GM18511 (cell line): ENCODE data around the gene STX18.
"Not testable (repeated sequence)": the region's sequence is repeated elsewhere in the genome, so short reads cannot be mapped to it uniquely, and the experiment has no call there.

Experiments used
- ATAC-seq: cut with Tn5 transposase; IDR thresholded peaks from one replicate; pipeline ENCODE4 v1.9.1; 2021; ENCODE audit warnings: mild to moderate bottlenecking, moderate library complexity; ENCODE audit not compliant: unreplicated experiment

The STX18 gene

DNA sequence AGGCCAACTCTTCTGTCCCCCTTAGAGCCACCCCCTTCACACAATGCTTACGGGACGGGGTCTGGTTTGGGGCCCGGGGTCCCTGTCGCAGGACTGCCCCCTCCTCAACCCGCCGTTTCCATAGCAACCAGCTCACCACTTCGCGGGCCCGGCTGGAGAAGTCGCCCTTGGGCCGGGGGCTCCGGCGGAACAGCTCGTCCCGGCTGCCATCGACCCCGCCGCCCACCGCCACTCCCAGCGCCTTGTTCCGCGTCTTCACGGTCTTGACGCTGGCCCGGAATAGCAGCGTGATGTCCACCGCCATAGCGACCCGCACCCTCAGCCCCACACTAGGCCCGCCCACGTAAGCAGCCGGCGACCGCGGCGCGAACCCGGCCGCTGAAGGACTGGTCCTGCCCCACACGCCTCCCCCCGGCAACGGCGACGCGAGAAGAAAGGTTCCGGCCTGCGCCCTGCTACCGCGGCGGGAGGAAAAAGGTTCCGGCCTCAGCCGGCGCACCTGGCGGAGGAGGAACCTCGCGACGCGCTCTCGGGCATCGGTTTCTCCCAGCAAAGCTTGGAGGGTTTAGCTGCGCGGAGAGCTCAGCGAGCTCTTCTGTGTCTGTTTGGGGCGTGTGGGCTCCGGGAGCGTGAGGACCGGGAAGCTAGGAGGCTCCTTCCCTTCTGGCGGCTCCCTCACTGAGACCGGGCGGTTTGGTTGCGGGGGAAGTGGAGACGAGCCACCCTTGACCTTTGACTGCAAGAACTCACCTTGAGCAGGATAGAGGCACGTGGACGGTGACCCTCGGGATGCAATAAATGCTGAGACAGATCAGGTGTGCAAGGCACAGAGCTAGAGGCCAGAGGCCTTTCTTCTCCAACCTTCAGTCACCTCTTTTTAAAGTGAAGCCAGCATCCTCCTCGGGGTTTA is at the start of gene STX18:
Gene STX18, minus strand, starts transcription at position 388 of the 910 bp plus-strand sequence. Its CDS starts 84 bp downstream, at position 304.
- peak; percentile 92 for ATAC-seq

DNA sequence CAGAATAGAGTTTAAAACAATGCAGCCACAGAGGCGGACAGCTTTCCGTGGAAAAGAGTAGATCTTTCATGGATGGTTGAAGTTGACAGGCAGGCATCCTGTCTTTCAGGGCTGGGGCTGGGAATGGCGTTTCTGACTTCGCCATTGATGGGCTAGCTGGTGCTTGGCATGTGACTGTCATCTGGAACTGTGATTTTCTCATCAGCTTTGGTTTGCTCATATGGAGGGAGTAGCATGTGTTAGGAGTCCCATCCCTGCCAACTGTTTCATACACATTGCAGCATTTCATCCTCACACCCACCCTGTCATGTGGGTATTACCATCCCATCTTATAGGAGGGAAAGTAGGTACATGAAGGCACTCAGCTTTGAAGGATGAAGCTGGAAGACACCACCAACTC is 49.2 kb upstream of the STX18 start:
- ATAC-seq = no peak

DNA sequence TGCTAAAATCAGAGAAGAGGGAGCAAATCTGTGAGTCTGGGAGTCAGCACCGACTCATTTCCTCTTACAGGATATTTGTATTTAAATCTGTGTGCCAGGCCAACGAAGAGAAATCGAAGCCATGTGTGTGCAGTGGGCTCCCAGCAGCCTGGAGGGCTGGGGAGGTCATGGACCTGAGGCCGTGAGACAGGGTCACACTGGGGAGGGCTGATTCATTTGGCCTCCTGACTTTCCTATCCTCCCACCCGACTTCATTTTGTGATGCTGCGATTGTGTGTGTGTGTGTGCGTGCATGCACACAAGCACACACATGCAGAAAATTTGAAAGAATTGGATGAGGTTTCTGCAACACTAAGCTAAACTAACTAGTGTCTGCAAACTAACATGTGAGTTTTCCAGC is 48.7 kb upstream of the STX18 start:
- no peak for ATAC-seq

DNA sequence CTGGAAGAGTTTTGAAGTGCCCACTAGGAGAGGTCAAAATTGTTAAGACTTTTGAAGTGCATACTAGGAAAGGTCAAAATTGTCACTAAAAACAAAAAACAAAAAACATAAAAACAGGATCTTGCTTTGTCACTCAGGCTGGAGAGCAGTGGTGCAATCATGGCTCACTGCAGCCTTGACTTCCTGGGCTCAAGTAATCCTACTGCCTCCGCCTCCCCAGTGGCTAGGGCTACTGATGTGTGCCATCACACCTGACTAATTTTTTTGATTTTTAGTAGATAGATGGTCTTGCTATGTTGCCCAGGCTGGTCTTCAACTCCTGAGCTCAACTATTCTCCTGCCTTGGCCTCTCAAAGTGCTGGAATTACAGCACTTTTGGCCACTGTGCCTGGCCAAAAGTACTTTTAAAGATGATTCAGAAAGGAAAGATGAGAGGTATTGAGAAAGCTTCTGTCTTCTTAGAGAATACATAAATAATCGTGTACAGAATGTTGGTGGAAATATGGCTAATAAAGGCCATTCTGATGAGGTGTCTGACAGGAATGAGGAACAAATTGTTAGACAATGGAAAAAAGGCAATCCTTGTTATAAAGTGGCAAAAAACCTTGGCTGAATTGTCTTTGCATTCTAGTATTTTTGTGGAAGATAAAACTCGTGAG is 43.3 kb upstream of the STX18 start:
- ATAC-seq = no peak

DNA sequence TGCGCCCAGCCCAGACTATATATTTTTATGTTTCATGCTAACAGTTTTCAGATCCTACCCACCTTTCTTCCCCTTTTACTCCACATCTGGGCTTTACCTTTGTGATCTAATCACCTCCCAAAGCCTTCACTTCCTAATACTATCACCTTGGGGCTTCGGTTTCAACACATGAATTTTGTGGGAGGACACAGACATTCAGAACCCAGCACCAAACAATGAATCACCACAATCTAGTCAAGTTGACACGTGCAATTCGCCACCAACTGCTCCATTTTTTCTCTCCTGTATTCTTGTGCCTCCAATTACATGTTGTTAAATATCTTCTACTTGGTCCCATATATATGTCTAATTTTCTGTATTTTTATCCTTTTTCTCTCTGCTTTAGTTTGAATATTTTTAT is 41.8 kb upstream of the STX18 start:
- ATAC-seq = no peak

DNA sequence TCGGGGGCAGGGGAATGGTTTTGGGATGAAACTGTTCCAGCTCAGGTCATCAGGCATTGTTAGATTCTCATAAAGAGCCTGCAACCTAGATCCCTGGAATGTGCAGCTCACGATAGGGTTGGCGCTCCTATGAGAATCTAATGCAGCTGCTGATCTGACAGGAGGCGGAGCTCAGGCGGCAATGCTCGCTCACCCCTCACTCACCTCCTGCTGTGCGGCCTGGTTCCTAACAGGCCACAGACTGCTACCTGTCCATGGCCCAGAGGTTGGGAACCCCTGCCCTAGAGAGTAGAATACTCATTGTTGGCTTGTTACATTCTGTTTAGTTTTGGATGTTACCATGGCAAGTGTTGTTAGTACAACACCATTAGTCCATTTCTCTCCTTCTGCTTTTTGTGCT is 40.8 kb upstream of the STX18 start:
- ATAC-seq = no peak

DNA sequence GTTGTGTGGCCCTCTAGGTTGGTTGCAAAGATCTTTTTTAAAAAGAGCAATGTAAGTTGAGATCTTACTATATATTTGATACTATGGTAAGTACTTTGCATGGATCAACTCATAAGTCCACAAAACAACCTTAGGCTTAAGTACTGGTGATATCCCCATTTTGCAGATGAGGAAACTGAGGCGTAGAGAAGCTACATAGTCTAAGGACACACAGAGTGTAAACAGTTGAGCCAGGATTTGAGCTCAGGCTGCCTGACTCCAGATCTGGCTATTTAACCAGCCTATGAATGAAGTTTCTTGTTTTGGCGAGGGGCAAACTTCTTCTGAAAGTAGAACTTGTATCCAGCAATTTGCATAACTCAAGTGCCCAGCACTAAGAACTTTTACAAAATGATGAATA is 38.6 kb upstream of the STX18 start:
- no peak for ATAC-seq

DNA sequence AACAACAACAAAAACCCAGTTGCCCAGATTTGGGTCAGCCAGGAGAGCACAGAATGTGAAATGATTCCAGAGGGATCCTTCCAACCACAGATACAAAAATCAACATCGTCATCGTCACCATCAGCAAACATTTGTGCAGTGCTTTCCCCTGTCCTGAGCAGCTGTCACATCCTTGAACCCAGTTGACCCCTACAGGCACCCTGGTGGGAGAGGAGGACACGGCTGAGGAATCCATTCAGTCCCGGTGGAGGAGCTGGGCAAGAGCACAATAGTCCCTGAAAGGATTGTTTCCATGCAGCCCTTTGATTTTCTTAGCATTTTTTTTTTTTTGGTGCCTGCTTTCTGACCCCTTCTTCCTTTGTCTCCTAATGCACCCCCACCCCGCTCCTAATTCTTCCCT is 37.1 kb upstream of the STX18 start:
- ATAC-seq = no peak

DNA sequence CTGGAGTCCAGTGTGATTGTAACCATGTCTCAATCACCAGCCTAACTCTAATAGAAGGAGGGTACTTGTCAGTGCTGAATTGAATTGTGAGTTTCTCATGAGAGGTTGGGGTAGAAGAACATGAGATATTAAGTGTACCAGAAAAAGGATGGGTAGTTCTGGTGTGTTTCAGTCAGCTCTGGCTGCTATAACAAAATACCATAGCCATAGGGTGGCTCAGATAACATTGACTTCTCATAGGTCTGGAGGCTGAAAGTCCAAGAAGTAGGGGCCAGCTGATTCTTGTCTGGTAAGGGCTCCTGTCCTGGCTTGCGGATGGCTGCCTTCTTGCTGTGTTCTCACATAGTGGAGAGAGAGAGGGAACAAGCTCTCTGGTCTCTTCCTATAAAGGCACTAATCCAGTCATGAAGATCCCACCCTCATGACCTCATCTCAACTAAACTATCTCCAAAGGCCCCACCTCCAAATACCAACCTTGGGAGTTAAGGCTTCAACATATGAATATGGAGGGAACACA is 35.6 kb upstream of the STX18 start:
- ATAC-seq = no peak

DNA sequence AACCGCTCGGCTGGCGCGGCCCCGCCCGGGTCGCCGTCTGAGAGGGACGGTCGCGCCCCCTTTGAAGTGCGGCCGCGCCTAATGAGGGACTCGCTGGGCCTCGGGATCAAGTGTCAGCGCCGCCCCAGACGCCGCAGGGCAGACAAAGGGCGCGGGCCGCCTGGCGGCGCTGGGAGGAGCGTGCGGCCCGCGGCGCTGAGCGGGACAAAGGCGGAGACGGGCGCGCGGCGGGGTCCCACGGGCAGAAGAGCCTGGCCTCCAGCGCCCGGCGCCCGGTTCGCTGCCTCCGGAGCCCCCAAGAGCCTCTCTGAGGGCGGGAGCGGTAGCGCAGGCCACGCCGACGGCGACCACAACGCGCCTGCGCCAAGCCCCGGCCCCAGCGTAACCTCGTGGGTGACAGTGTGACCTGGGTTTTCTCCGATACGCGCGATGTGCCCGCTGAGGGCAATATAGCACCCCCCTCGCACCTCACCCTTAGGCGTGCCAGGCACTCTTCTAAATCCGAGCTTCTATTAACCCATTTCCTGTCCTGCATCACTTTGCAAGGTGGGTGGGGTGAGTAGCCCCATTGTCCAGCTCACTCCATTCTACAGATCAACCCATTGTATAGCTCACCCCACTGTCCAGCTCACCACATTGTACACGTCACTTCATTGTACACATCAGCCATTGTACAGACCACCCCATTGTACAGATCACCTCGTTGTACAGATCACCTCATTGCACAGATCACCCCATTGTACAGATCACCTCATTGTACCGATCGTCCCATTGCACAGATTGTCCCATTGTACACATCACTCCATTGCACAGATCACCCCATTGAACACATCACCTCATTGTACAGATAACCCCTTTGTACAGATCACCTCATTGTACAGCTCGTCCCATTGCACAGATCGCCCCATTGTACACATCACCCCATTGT is 33.7 kb upstream of the STX18 start:
- ATAC-seq = peak; percentile 79

DNA sequence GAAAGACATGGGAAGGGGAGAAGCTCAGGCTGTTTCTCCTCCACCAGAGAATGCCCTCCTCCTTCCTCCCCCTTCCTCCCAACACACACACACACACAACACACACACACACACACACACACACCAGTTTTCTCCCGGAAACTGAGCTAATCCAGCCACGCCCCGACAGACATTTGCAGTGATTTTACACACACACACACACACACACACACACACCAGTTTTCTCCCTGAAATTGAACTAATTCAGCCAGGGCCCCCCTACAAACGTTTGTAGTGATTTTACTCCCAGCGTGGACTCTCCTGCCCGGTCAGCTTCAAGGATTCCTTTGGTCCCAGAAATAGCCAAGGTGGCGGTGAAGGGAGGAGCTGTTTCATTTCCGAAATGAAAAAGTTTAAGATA is 32.9 kb upstream of the STX18 start:
- ATAC-seq = no peak

DNA sequence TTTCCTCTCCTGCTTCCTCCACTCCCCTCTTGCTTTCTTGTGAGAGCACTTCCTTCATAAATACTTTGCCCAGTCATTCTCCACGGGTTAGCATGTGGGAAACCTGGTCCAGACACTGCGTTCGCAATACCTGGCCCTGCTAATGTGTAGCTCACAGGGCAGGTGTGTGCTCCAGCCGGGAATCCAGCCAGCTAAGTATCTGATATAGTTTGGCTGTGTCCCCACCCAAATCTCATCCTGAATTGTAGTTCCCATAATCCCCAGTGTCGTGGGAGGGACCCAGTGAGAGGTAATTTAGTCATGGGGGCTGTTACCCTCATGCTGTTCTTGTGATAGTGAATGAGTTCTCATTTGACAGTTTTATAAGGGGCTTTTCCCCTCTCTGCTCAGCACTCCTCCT is 32.2 kb upstream of the STX18 start:
- ATAC-seq = no peak

DNA sequence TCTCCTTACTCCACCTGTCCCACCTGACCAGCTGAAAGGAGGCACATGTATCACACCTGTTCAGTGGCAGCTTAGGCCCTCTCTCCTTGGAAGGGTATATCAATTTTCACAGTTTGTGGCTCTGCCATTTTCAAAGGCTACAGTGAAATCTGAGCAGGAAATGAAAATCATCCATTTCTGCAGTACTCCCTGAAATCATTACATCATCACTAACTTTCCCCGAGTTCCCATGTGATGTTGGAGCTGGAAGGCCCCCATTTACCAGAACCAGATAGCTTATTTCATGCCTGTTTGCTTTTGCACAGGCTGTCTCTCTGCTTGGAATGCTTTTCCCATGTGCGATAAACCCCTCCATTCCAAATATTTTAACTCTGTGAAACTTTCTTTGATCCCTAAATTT is 31.0 kb upstream of the STX18 start:
- no peak for ATAC-seq

DNA sequence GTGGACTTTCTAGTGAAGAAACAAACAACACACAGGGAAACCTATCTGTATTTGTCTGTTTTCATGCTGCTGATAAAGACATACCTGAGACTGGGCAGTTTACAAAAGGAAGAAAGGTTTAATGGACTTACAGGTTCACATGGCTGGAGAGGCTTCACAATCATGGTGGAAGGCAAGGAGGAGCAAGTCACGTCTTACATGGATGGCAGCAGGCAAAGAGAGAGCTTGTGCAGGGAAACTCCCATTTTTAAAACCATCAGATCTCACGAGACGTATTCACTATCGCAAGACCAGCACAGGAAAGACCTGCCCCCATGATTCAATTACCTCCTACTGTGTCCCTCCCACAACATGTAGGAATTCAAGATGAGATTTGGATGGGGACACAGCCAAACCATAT is 28.0 kb upstream of the STX18 start:
- not testable (repeated sequence) for ATAC-seq

DNA sequence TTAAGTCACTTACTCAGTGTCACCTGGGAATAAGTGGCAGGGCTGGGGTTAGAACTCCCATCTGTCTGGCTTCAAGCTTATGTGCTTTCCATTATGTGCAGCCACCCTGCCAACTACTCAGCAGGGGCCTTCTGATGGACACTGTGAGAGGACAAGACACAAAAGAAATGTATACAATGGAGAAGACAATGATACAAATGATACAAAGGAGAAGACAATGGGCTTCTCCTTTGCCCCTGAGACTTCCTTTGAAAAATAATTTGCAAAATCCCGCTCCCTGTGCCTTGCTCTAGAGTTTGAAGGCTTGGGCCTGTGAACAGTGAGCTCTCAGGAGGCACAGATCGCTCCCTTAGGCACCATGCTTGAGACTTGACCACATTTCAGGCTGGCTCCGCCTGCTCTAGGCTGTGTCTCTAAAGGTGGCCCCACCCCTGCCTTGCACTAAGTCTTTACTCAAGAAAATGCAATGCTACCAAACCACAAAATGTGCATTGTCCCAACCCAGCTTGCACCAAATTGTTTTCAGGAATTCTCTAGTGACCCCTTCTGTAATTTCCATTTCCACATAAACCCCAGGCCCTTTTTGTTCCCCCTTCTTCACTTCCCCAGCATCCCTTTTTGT is 27.1 kb upstream of the STX18 start:
- ATAC-seq = no peak

DNA sequence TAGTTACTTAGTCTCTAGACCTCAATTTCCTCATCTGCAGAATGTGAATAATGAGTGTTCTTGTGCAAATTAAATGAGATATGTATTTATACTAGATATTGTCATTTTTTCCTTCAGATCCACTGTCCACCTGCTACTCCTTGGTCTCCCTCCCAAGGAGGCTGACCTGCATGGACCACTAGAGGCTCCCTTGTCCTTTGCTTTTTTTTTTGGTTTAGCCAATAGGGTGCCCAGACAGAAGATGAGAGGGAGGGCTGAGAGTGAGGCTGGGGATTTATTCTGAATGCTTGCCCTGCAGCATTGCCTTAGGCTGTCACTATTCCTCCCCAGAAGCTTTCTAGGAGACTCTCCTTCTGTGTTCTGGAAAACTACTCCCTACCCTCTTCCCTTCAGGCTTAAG is 24.5 kb upstream of the STX18 start:
- ATAC-seq = not testable (repeated sequence)

DNA sequence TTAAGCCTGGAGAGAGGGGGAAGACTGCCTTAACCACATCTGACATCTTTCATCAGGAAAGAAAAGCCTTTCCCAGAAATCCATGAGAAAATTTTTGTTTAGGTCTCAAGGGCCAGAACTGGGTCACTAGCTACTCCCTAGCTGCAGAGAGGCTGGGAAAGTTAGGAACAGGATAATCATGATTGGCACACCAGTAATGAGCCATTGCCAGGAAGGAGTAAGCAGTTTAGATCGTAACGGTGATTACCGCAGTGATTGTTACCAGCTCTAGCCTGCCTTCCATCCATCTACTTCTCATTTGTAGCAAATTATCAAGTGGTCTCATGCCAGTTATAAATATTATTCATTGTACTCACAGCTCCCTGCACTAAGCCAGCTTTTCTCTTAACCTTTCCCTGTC is 22.7 kb upstream of the STX18 start:
- no peak for ATAC-seq

DNA sequence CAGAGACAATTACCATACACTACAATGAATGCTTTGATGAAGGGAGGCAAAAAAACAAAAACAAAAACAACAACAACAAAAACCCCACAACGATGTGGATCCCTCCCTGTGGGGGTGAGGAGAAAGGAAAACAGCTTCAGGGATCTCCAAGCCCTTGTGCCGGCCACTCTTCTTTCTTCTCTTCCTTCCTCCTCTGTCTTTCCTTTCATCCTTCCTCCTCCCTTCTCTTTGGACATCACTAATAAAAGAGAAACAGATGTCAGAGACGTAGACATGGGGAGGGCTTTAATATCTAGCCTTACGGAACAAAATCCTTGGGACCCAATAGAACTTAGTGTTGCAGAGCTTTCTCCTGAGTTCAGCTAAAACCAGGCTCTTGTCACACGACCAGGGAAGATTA is 18.8 kb upstream of the STX18 start:
- ATAC-seq = no peak

DNA sequence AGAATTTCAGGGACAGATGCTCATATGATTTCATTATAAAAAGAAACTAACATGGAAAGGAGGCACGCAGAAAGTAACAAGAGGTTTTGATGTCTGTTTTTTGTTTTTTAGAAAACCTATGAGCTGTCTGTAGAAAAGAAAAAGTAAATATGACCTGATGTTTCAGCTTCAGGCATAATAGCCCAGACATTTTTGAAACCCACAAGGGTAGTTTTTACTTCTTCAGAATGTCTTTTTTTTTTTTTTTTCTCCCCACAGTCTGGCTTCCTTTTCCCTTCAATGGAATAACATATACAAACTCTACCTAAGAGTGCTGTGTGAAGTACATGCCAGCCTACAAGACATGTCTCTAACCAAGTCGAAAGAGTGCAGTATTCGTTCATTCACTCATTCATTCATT is 18.3 kb upstream of the STX18 start:
- ATAC-seq = no peak

DNA sequence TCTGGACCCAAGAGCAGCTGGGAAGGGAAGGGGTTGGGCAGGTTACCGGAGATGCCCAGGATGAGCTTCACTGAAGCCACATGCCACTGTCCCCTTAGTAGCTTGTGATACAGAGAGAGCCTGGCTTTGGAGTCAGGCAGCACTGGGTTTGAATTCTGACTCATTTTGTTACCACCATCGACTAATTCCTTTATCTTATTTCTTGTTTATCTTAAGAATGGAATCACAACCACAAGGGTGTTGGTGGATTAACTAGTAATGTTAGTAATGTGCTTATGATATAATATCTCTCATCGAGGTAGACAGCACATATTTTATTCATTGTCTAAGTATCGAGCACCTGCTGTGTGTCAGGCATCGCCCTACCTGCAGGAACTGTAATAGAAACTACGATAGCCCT is 17.7 kb upstream of the STX18 start:
- no peak for ATAC-seq

DNA sequence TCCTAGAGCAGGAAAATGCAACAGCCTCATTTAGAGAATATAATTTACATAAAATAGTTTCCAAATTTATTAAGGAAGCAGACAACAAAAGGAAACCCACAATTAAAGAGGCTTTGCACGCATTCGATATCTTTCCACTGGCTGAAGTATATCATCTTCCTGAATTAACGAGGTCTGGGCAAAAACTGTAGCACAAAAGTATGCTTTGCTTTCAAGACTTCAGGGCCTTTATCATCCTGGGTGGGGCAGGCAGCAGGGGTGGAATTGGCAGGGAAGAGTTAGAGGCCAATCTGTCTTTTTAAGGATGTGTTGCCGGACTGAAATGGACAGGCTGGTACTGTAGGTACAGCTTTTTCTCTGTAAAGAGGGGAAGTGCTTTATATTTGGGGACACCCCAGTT is 17.0 kb upstream of the STX18 start:
- no peak for ATAC-seq
